ENCODE measurements around the gene ITGAD.

ITGAD gene

DNA sequence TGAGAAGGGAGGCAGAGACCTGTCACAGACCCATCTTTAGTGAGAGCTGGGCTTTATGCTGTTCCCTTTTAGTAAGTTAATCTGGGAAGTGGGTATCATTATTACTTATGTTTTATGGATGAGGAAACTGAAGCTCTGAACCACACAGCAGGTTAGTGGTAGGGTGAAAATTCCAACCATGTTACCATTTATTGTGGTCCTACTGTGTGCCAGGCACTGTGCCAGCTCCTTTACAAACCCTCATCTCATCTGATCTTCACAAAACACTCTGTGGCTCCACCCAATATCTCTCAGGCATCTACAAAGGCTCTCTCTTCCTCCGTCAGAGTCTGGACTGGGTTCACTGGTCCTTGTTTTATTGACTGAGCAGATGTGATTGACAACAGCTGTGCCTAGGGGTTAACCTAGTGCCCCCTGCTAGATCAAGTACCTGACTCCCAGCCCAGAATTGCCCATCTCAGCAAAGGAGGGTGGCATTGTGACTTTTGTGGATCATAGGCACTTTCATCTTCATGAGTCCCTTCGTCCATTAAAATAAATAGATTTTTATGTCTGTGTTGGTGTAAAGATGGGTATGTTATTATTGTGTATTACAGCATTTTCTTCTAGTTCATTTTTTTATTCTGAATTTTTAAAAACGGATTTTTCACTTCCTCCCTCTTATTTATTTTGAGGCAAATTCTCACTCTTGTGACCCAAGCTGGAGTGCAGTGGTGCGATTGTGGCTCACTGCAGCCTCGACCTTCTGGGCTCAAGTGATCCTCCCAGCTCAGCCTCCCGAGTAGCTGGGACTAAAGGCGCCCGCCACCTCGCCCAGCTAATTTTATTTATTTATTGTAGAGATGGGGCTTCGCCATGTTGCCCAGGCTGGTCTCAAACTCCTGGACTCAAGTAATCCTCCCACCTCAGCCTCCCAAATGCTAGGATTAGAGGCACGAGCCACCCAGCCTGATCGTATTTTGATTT lies 81.9 kb downstream of the ITGAD start:
- no peak for DNase-seq (ENCODE audit: low read depth, low spot score)

GRCh38 chr16:31475946-31476302 lies 82.8 kb downstream of the ITGAD start:
- DNase-seq (ENCODE audit: low read depth, low spot score) = no peak
